PC-3 (cell line): ENCODE measurements around the gene CDHR2. TPM values are rescaled to one million over a fixed set of nuclear protein-coding genes. Genes with fewer than 3 reads are reported as not detected.
A peak's percentile ranks its signal among the peaks of the same experiment; 100 is the strongest.

Source experiments
- ATAC-seq: fragments of 200-7000 bp; cut with Tn5 transposase; 2 replicates; pipeline ENCODE4 v1.9.1; 2020; ENCODE audit warnings: mild to moderate bottlenecking, moderate library complexity
- BruUV-seq: library from RNA; stranded (reverse); fragments of 400-500 nt; replicated peaks from 2 replicates; lab custom pipeline; 2021; lab: Mats Ljungman, UMichigan
- CTCF ChIA-PET: fragments of 300-600 bp; sonication (Branson Sonifier 250); formaldehyde crosslinking; loops from one replicate; lab custom pipeline; 2022; ENCODE audit warnings: antibody characterized with exemption; lab: Charles Lee
- POLR2A ChIA-PET: fragments of 300-600 bp; sonication (Branson Sonifier 250); formaldehyde crosslinking; loops from one replicate; lab custom pipeline; 2022; ENCODE audit warnings: antibody characterized with exemption; ENCODE audit not compliant: unreplicated experiment; lab: Charles Lee
- DNase-seq: peaks from one replicate; pipeline ENCODE4 v3.0.0-alpha.2; 2015
- H2AFZ ChIP-seq: fragments of 300-600 bp; sonication (generic); 2 replicates; pipeline ENCODE4 v1.6.0; 2016; ENCODE audit warnings: antibody characterized with exemption, low read length
- H3F3A ChIP-seq: fragments of 300-600 bp; sonication (generic); one replicate; pipeline ENCODE4 v1.6.0; 2017; ENCODE audit warnings: antibody characterized with exemption, low read length, control low read depth, mild to moderate bottlenecking; ENCODE audit not compliant: unreplicated experiment
- H3K27ac ChIP-seq: fragments of 300-600 bp; sonication (generic); 2 replicates; pipeline ENCODE4 v1.5.1; 2016; ENCODE audit warnings: mild to moderate bottlenecking, low read length
- H3K27me3 ChIP-seq: fragments of 300-600 bp; sonication (generic); 2 replicates; pipeline ENCODE4 v1.6.1; 2016; ENCODE audit warnings: low read length, mixed read lengths
- H3K36me3 ChIP-seq: fragments of 300-600 bp; sonication (generic); 2 replicates; pipeline ENCODE4 v1.6.1; 2016; ENCODE audit warnings: low read depth, mixed run types, low read length, mixed read lengths
- H3K4me1 ChIP-seq: fragments of 300-600 bp; sonication (generic); 2 replicates; pipeline ENCODE4 v1.5.1; 2016; ENCODE audit warnings: low read length; ENCODE audit not compliant: insufficient read depth
- H3K4me2 ChIP-seq: fragments of 300-600 bp; sonication (generic); 2 replicates; pipeline ENCODE4 v1.6.0; 2016; ENCODE audit warnings: low read length
- H3K4me3 ChIP-seq: fragments of 300-600 bp; sonication (generic); 2 replicates; pipeline ENCODE4 v1.5.1; 2016; ENCODE audit warnings: mild to moderate bottlenecking, low read length, mixed read lengths
- H3K79me2 ChIP-seq: fragments of 300-600 bp; sonication (generic); 2 replicates; pipeline ENCODE4 v1.6.1; 2017; ENCODE audit warnings: low read length, mixed read lengths
- H3K9ac ChIP-seq: fragments of 300-600 bp; sonication (generic); 2 replicates; pipeline ENCODE4 v1.6.0; 2016; ENCODE audit warnings: mild to moderate bottlenecking, low read length
- H3K9me2 ChIP-seq: fragments of 300-600 bp; sonication (generic); replicated peaks from 2 replicates; pipeline ENCODE4 v1.6.1; 2016; ENCODE audit warnings: mixed run types, low read length, mixed read lengths
- H3K9me3 ChIP-seq: fragments of 300-600 bp; sonication (generic); 2 replicates; pipeline ENCODE4 v1.6.1; 2016; ENCODE audit warnings: low read length, mixed read lengths
- H4K20me1 ChIP-seq: fragments of 300-600 bp; sonication (generic); 2 replicates; pipeline ENCODE4 v1.6.1; 2016; ENCODE audit warnings: low read length, mixed read lengths
- CTCF ChIP-seq: fragments of 300-600 bp; sonication (generic); conservative IDR thresholded peaks from 2 replicates; pipeline ENCODE4 v1.5.1; 2017; ENCODE audit warnings: antibody characterized with exemption, low read depth, mild to moderate bottlenecking, low read length
- EZH2 ChIP-seq: fragments of 300-600 bp; sonication (generic); IDR thresholded peaks from one replicate; pipeline ENCODE4 v1.6.1; 2017; ENCODE audit warnings: antibody characterized with exemption, mild to moderate bottlenecking, low read length; ENCODE audit not compliant: unreplicated experiment
- EZH2phosphoT487 ChIP-seq: fragments of 300-600 bp; sonication (generic); IDR thresholded peaks from 2 replicates; pipeline ENCODE4 v1.6.1; 2018; ENCODE audit warnings: mild to moderate bottlenecking, antibody characterized with exemption, low read length, borderline replicate concordance
- intact Hi-C: fragments of 100-400 bp; cut with micrococcal nuclease; formaldehyde crosslinking; loops from 2 replicates; pipeline ENCODE4 v1.9.0; 2023
- total RNA-seq: library from RNA; depleted of rRNA; stranded (reverse); fragments of >200 nt; gene quantifications from 2 replicates; pipeline ENCODE4 v1.2.3, GENCODE V29; 2014

The CDHR2 gene
- total RNA-seq, 1 experiment from 2014 or later = 0.07 TPM

- H3K79me2 ChIP-seq = no peaks in the 10 kb centered on the region
- H3K9me3 ChIP-seq = no peaks in the 10 kb centered on the region
- H3K36me3 ChIP-seq = no peaks in the 10 kb centered on the region
- H3K4me2 ChIP-seq = no peak overlapping the region
- H4K20me1 ChIP-seq = 0 out of 2 replicates have a peak, but pooled peaks cover 4% of the 10 kb centered on the region
- ChIA-PET CTCF (no interaction called here), POLR2A (no interaction called here)
- TF ChIP-seq CTCF (no peak), EZH2 (no peak), EZH2phosphoT487 (no peak)
- no TSS peak for BruUV-seq
- intact Hi-C loops = no loop called here
- no peak overlapping the region for H3K27ac ChIP-seq
- no peak overlapping the region for H3K9ac ChIP-seq
- no peaks in the 10 kb centered on the region for H3K9me2 ChIP-seq
- ATAC-seq = no peak
- H3K4me3 ChIP-seq = no peak overlapping the region
- no peaks in the 10 kb centered on the region for H3K27me3 ChIP-seq
- no peaks in the 10 kb centered on the region for H3K4me1 ChIP-seq
- H3F3A ChIP-seq = no peaks in the 10 kb centered on the region
- H2AFZ ChIP-seq = no peak overlapping the region
- DNase-seq = no peak
Measured at GRCh38 chr5:176603091-176603490, 53.9 kb downstream of the CDHR2 start.

GRCh38 chr5:176606032-176606431 is 56.9 kb downstream of the CDHR2 start:
- Histone ChIP-seq H3K79me2 (0 out of 2 replicates have a peak, but pooled peaks cover 6% of the 10 kb centered on the region), H3K36me3 (no peaks in the 10 kb centered on the region), H2AFZ (no peak overlapping the region), H3K27me3 (no peaks in the 10 kb centered on the region), H4K20me1 (peaks cover 11% of the 10 kb centered on the region), H3K9ac (no peak overlapping the region), H3K4me1 (peaks cover 5% of the 10 kb centered on the region), H3K4me3 (no peak overlapping the region), H3K27ac (no peak overlapping the region), H3K9me3 (no peaks in the 10 kb centered on the region), H3F3A (no peaks in the 10 kb centered on the region), H3K4me2 (no peak overlapping the region), H3K9me2 (no peaks in the 10 kb centered on the region)
- DNase-seq = no peak
- intact Hi-C loops = no loop called here
- no TSS peak for BruUV-seq
- ATAC-seq = no peak
- ChIA-PET CTCF (no interaction called here), POLR2A (no interaction called here)
- TF ChIP-seq EZH2phosphoT487 (no peak), EZH2 (no peak), CTCF (peak; percentile 35)

GRCh38 chr5:176606875-176607274 is 57.7 kb downstream of the CDHR2 start:
- POLR2A ChIA-PET = no interaction called here
- CTCF ChIA-PET = no interaction called here
- ATAC-seq = no peak
- BruUV-seq = no TSS peak
- 0 out of 2 replicates have a peak, but pooled peaks cover 6% of the 10 kb centered on the region for H3K79me2 ChIP-seq
- no peak overlapping the region for H2AFZ ChIP-seq
- no peak for TF ChIP-seq EZH2
- TF ChIP-seq EZH2phosphoT487 = no peak
- TF ChIP-seq CTCF = no peak
- H3K9ac ChIP-seq = no peak overlapping the region
- H4K20me1 ChIP-seq = peaks cover 11% of the 10 kb centered on the region
- no peaks in the 10 kb centered on the region for H3K9me3 ChIP-seq
- no peaks in the 10 kb centered on the region for H3F3A ChIP-seq
- H3K27me3 ChIP-seq = no peaks in the 10 kb centered on the region
- no peak overlapping the region for H3K4me3 ChIP-seq
- DNase-seq = no peak
- H3K9me2 ChIP-seq = no peaks in the 10 kb centered on the region
- no peaks in the 10 kb centered on the region for H3K36me3 ChIP-seq
- H3K4me2 ChIP-seq = no peak overlapping the region
- peaks cover 5% of the 10 kb centered on the region for H3K4me1 ChIP-seq
- no peak overlapping the region for H3K27ac ChIP-seq
- intact Hi-C loops = no loop called here
